Stimulated activated CD8-positive, alpha-beta memory T cell treated with anti-CD3 and anti-CD28 coated beads, Interleukin-4, amount 100 ng/mL, for 48 hours (primary cell): Measurements from ENCODE around the gene SDCCAG8.
A peak's percentile ranks its signal among the peaks of the same experiment; 100 is the strongest.

ENCODE experiments used
- DNase-seq: peaks from one replicate; pipeline ENCODE4 v3.0.0-alpha.2; 2020

Gene SDCCAG8

DNA sequence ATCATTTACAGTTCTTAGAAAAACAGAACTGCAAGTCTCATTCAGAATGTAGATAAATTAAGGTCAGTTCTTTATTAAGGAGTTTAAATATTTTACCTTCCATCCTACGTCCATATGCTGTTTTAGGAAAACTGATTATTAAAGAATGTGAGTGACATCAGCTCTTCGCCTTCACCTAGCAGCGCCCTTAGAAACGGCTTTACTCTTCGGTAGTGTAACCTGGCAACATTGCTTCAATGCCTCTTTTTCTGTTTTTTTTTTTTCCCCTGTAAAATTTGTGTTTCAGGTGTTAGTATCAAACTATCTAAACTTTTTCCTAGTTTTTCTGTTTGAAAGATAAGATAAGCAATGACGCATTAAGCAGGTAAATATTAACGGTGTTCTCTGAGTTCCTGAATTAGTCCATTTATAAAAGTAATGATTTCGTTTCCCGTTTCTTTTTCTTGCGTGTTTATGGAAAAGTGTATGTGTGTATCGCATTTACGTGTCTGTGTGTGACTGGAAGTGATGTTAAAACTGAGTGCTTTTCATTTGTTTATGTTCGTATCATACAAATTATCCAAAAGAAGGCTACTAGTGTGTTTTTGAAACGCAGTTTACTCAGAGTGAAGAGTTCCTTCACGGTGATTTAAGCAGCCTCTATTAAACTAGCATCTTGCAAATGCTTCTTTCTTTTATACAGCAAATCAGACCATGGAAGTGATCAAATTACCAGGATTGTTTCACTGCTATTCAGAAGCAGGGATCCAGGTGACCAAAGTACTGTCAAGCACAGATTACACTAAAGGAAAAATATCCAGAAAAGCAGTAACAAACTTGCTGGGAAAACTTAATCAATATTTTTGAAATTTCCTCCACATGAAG, 139.0 kb downstream of the SDCCAG8 start:
- DNase-seq: no peak

DNA sequence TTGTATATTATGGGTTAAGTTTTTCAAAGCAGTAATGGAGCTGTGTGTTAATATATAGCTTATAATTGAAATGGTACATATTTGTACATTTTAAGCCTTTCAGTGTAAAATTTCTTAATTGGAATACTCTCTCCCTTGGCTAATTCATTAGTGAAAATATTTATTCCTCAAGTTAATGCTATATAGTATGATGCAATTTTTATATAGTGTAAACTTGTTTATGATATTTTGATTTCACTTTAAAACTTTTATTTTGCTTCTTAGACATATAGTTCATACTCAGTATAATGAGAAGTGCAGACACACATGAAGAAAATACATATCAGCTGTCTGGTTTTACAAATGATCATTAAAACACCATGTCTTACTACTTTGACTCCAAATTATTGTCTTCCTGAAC, 140.6 kb downstream of the SDCCAG8 start:
- no peak for DNase-seq

DNA sequence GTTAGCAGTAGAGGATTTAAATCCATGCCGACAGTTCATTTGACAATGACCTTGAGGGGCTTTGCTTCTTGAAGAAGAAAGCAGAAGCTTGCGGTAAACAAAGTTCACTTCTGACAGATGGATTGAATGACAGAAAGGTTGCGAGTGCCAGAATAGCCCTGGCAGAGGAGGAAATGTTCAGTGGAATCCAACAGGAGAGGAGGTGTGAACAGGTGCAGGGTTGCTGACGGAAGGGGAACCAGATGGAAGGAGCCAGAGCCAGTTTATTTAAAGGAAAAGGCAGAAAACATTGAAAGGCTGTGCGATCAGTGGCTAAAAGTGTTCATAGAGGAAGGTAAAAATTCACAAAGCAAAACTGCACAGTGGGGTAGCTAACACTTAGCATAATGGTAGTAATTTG, 141.0 kb downstream of the SDCCAG8 start:
- no peak for DNase-seq

- DNase-seq: no peak
Observed at GRCh38 chr1:243397613-243398321, 141.9 kb downstream of the SDCCAG8 start.

GRCh38 chr1:243399561-243400155, 143.8 kb downstream of the SDCCAG8 start:
- no peak for DNase-seq

- no peak for DNase-seq
Observed at GRCh38 chr1:243402868-243403267, 147.0 kb downstream of the SDCCAG8 start.

- no peak for DNase-seq
Observed at GRCh38 chr1:243406424-243406823, 150.6 kb downstream of the SDCCAG8 start.

DNA sequence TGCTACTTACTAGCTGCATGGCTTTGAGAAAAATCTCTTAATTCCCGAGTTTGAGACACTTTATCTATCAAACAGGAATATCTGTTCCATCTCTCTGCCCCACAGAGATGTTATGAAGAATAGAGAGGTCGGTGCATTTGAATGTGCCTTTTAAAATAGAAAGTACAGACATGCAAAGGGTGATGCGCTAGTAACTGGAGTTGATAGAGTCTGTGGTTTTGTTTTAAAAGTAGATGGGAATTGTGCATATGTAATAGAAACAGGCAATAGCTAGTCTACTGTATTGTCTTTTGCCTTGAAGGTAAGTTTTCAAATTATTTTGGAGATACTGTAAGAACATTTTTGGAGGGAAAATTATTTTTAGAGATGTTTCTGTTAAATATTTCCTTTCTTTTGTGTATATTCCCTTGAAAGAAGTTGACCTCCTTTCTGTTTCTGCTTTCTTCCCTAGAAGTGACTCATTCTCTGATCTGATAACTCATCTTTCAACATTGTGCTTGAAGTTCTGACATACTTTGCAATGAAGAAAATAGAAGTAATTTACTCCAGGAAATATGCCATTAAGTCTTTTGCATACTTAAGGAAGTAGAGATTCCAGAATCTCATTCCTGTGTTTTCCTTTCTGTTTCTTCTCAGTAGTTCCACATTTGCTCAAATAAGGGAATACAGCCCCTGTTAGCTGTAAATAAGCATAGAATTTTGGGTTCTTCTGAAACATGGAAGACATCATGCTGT, 151.6 kb downstream of the SDCCAG8 start:
- no peak for DNase-seq

GRCh38 chr1:243408479-243408878, 152.6 kb downstream of the SDCCAG8 start:
- DNase-seq: no peak

DNA sequence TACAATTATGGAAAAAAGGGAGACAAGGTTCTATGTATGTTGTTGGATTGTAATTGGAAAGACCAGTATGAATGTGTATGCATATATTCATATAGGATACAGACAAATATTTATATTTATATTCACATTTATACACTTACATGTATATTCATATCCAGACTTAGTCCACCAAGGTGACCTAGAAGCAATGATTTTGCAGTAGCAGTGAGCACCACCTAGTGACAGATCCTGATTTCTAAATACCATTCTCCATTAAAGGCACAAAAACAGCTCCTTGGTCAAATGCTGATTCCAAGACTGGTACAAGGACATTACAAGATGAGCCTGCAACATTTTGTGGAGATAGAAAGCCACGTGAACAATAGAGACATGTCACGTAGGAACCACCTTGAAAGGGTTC, 153.4 kb downstream of the SDCCAG8 start:
- no peak for DNase-seq

- no peak for DNase-seq
Observed at GRCh38 chr1:243411472-243411871, 155.6 kb downstream of the SDCCAG8 start.

- DNase-seq: no peak
Observed at GRCh38 chr1:243413431-243414151, 157.8 kb downstream of the SDCCAG8 start.

DNA sequence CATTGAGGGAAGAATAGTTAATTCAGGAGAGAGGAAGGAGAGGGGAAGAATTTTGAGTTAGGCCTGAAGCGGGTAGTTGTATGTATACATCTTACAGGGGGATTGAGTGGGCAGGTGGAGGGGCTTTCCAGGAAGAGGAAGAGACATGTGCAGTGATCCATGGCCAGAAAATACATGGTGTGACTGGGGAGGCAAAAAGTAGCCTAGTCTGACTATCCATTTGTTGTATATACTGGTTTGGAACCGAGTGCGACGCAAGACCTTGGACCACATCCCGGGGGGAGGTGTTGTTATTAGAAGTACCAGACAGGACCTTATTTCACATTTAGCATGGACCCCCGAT, 158.3 kb downstream of the SDCCAG8 start:
- DNase-seq: no peak

DNA sequence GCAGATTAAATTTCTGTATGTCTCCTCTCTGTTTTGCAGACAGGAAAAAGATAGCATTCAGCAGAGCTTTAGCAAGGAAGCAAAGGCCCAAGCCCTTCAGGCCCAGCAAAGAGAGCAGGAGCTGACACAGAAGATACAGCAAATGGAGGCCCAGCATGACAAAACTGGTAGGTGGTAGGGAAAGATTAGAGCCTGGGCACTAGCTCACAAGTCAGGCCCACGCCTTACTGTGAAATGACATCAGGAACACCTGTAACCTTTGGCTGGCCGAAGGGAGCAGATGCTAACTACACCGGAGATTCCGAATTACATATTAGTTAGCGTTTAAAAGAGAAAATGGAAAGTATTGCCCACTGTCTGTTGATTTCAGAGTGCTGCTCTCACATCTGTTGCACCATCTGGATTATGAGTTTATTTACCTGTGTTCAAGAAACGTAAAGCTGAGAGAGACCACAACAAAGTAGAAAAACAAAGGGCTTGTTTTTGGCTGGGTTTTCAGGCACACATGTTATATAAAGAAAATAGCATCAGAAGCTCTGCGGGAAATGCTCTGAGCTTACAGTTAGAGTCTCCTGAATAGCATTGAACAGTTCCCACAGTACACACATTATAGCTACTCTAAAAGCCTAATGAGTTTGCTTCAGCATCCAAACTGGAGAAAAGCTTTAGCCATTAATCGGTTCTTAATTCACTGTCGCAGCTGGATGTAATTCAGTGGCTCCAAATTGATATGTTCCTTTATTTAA, 160.0 kb downstream of the SDCCAG8 start:
- DNase-seq: no peak

DNA sequence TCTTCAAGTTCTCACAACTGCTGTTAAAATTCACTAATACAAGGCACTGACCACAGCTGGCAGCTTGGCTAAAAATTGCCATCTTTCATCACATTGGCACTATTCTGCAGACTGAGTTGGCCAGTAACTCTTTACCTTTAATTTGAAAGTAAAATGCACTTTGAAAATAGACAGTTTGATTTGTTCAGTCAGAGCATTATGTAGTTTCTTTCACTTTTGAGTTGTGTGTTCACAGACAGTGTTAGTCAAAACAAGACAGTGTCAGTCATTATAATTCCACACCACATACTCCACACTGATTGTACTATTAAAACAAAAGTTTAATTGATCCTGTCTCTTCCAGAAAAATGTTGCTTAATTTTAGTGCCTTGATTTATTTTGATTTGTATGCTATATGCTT, 160.7 kb downstream of the SDCCAG8 start:
- DNase-seq: no peak

DNA sequence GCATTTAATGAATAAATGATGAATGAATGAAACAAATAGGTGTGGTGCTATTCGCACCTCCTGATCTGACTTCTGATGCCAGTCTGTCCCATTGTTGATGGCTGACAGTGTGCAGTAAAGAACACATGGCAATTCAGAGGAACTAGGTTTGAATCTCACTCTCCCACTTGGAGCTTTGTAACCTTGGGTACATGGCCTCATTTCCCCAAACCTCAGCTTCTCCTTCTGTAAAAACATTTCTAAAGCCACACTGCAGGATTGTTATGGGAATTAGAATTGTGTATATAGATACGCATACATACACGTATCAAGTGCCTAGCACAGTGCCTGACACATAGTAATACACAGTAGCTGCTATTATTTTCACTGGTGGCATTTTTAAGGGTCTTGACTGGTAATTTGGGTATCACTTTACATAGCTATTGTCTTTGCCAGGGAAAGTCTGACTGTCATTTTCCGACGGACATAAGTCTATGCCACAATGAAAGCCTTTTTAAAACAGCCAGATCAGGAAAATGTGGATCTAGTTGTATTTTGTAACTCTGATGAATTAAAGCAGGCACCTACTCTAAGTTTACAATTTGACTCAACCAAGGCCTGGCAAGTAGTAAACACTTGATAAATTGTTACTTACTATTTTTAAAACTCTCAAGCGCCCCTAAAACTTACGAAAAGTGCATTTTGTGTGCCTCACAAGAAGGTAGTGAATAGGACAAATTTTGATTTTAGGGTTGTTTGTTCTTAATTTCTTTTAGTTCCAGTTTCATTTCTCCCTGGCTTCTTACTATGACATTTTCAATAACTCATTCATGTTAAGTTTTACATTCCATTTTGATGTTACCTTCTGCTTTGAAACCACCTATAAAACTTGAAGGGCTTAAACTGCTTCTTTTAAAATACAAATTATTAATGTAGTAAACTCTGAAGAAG, 164.4 kb downstream of the SDCCAG8 start:
- DNase-seq: no peak

DNA sequence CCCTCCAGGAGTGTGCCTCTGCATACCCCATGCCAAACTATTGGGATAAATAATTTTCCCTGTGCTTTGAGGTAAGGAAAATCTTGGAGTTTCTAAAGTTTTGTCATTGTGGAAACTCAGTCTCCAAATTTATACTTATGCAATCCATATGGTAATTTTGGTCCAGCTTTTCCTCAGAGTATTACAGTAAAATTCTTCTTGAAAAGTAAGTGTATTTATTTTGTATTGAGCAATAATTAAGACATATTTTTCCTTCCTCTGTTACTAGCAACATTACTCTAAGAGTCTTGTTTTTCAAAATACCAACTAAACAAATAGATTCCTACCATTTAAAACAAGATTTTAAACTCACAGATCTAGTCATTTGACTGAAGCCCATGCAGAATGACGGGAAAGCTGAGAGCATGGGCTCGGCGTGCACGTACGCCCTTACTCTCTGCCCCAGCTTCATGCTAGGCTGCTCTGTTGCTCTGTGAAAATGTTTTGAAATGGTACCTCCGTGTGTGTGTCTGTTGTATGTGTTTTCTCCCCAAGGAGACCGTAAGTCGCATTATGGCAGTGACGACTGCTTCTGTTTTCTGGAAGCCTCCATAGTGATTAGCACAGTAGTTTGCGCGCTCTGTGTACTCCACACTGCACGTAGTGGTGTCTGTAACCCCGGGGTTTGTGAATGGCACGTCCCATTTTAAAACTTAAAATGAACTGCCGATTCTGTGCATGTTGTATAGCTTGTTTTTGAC, 165.3 kb downstream of the SDCCAG8 start:
- no peak for DNase-seq

- DNase-seq: peak; percentile 51
Observed at GRCh38 chr1:243421784-243422183, 165.9 kb downstream of the SDCCAG8 start.

GRCh38 chr1:243422362-243422761, 166.5 kb downstream of the SDCCAG8 start:
- no peak for DNase-seq

- DNase-seq: no peak
Observed at GRCh38 chr1:243428084-243428483, 172.2 kb downstream of the SDCCAG8 start.
